ENCODE measurements around the gene TM2D3. TPM values are rescaled to one million over a fixed set of nuclear protein-coding genes. Genes with fewer than 3 reads are reported as not detected.

The TM2D3 gene, protein sequence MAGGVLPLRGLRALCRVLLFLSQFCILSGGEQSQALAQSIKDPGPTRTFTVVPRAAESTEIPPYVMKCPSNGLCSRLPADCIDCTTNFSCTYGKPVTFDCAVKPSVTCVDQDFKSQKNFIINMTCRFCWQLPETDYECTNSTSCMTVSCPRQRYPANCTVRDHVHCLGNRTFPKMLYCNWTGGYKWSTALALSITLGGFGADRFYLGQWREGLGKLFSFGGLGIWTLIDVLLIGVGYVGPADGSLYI
- 10 to 100 TPM; 43.7 to 60.4 (median 49.5) TPM for total RNA-seq
- 10 to 100 TPM; 46.2 to 63.8 TPM for polyA plus RNA-seq
- long read RNA-seq, donor 1, transcript TM2D3-202 (5 exons, 1,329 nt) = major isoform, 27 of 42 reads
- long read RNA-seq, donor 1, transcript TM2D3-201 (6 exons, 1,381 nt) = minor isoform, 7 of 42 reads
- long read RNA-seq, donor 1, partial matches to known transcripts = 1 of 42 reads
- long read RNA-seq, donor 1, other reads (novel, unspliced or antisense) = 1 of 42 reads
- long read RNA-seq, donor 2, transcript TM2D3-202 (5 exons, 1,329 nt) = major isoform, 113 of 167 reads
- long read RNA-seq, donor 2, transcript TM2D3-209 (5 exons, 1,868 nt) = minor isoform, 6 of 167 reads
- long read RNA-seq, donor 2, transcript TM2D3-201 (6 exons, 1,381 nt) = minor isoform, 28 of 167 reads
- long read RNA-seq, donor 2, transcript TM2D3-215 (4 exons, 1,734 nt) = minor isoform, 6 of 167 reads
- long read RNA-seq, donor 2, partial matches to known transcripts = 0 of 167 reads
- long read RNA-seq, donor 2, other reads (novel, unspliced or antisense) = 7 of 167 reads
- long read RNA-seq, donor 3, transcript TM2D3-202 (5 exons, 1,329 nt) = major isoform, 29 of 46 reads
- long read RNA-seq, donor 3, transcript TM2D3-201 (6 exons, 1,381 nt) = minor isoform, 7 of 46 reads
- long read RNA-seq, donor 3, partial matches to known transcripts = 0 of 46 reads
- long read RNA-seq, donor 3, other reads (novel, unspliced or antisense) = 2 of 46 reads

- TF ChIP-seq POLR2A (IDR thresholded peaks at IDR 0.05) (peak; percentile 47 to 92), CTCF (IDR thresholded peaks at IDR 0.05) (peak; percentile 75 to 95 (median 89))
- peak; percentile 95 to 97 (median 96) for DNase-seq
- H3K27ac ChIP-seq = peak within 1 kb of the TSS; percentile 91 to 100 (median 97)
- no peaks in the 10 kb centered on the region for H3K27me3 ChIP-seq
- 0% methylated on average over 45 to 75 of the region's 75 CpGs for WGBS, 4 donors
- intact Hi-C loops (cut with DNase I) = loop anchor here in 1 of 10 donors (5.0 kb wide), 1 partner anchor 70 kb away; the partner anchor contains the start of gene TARS3
- H3K4me3 ChIP-seq = peak within 1 kb of the TSS; percentile 72 to 92 (median 87)
- peaks cover 0 to 55% (median 36%) of the 10 kb centered on the region in 9 donors for H3K36me3 ChIP-seq
- no peaks in the 10 kb centered on the region for H3K9me3 ChIP-seq
- H3K4me1 ChIP-seq = peaks cover 0 to 40% (median 31%) of the 10 kb centered on the region in 12 donors
- peak; percentile 90 to 96 (median 95) for ATAC-seq
Measured at GRCh38 chr15:101652098-101652785, at the start of gene TM2D3. TSS of gene TM2D3 (minus strand) at chr15:101652381. CDS start at chr15:101652361, 20 bp downstream.

DNA sequence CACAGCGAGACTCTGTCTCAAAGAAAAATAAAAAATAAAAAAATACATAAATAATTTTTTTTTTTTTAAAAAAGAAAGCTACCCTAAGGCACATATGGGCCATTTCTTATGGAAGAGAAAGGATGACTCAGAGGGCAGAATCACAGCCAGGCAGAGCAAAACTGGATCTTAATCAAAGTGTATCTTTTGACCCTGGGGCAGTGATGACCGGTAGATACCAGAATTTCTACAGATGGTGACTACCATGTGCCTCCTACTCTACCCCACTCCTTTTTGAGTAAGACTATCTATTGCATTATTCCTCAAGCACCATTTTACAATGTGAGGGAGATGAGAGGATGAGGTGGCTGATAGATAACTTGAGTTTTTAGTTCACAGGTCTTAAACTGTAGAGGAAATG lies 46.1 kb upstream of the TM2D3 start:
- intact Hi-C loops (cut with DNase I) = no loop called here
- Histone ChIP-seq H3K36me3 (peaks cover 0 to 100% (median 86%) of the 10 kb centered on the region in 9 donors), H3K9me3 (no peaks in the 10 kb centered on the region), H3K4me1 (no peaks in the 10 kb centered on the region), H3K4me3 (no peak overlapping the region), H3K27ac (no peak overlapping the region), H3K27me3 (no peaks in the 10 kb centered on the region)
- DNase-seq = no peak
- TF ChIP-seq CTCF (IDR thresholded peaks at IDR 0.05) (no peak), POLR2A (IDR thresholded peaks at IDR 0.05) (no peak)
- WGBS, 4 donors = 87 to 98% (median 95%) methylated on average over 2 of the region's 2 CpGs
- ATAC-seq = no peak

DNA sequence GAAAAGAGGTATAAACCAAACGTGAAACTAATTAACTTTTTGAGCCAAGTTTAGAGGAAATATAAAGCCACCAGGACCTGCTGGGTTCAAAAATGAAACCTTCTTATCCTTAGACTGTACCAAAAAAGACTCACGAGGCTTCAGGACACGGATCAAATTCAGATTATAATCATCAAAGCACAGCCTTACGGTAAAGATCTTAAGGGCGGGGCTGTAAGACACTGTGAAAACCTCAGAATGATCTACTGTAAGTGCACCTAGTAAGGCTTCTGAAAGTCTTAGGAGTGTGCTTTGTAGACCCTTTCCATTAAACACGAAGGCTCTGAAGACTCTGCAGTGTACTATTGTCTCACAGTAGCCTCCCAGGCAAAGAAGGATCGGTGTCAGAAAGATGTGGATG lies 45.3 kb upstream of the TM2D3 start:
- H3K9me3 ChIP-seq = no peaks in the 10 kb centered on the region
- intact Hi-C loops (cut with DNase I) = no loop called here
- H3K27me3 ChIP-seq = no peaks in the 10 kb centered on the region
- no peak for ATAC-seq
- 94 to 96% (median 95%) methylated on average over 7 of the region's 7 CpGs for WGBS, 4 donors
- H3K4me1 ChIP-seq = no peaks in the 10 kb centered on the region
- H3K27ac ChIP-seq = no peak overlapping the region
- no peak for DNase-seq
- H3K36me3 ChIP-seq = peaks cover 0 to 100% (median 85%) of the 10 kb centered on the region in 9 donors
- TF ChIP-seq CTCF (IDR thresholded peaks at IDR 0.05) = no peak
- TF ChIP-seq POLR2A (IDR thresholded peaks at IDR 0.05) = no peak
- no peak overlapping the region for H3K4me3 ChIP-seq

Measured in heart left ventricle (tissue), 16 donors.